Left colon (tissue), 2 donors: ENCODE measurements around the gene PNPLA7. TPM values are rescaled to one million over a fixed set of nuclear protein-coding genes. Genes with fewer than 3 reads are reported as not detected.
"Not testable (repeated sequence)": the region's sequence is repeated elsewhere in the genome, so short reads cannot be mapped to it uniquely, and the experiment has no call there.

ENCODE experiments used
- ATAC-seq: fragments of 200-7000 bp; cut with Tn5 transposase; one replicate; pipeline ENCODE4 v1.9.1; 2020; ENCODE audit warnings: mild to moderate bottlenecking, moderate library complexity
- DNase-seq, 2 donors: peaks; one replicate each; pipeline ENCODE4 v3.0.0-alpha.2; 2020
- intact Hi-C, 2 donors: fragments of 100-400 bp; cut with DNase I in 1 of 2; cut with micrococcal nuclease in 1 of 2; formaldehyde crosslinking; loops; one replicate each; pipeline versions ENCODE4 v1.11.2 to v1.14.0; 2022; cut with DNase I, micrococcal nuclease
- microRNA-seq, 2 donors: library from miRNA; unstranded; fragments of <30 nt; microRNA quantifications; one replicate each; pipeline versions ENCODE4 v1.1.0 to v1.2.0, GENCODE V29; 2020
- total RNA-seq, 2 donors: library from RNA; stranded (reverse); fragmentation: NEBNext Ultra II Directional; extraction: Animal tissue kit (Norgen Biotek cat#: 25700); gene quantifications; one replicate each; pipeline ENCODE4 v1.2.1, GENCODE V29; 2021
- donor health status: DM: no; HTN: no; CAD: no.
- donor health status: DM: yes; HTN: yes; CAD: no.

The PNPLA7 gene
- total RNA-seq, 2 donors from 2014 or later = 18.4 to 22.4 TPM

GRCh38 chr9:137421838-137422603 is 128.2 kb downstream of the PNPLA7 start:
- intact Hi-C loops = no loop called here
- DNase-seq = no peak
- no peak for ATAC-seq

GRCh38 chr9:137417161-137418021 is 132.8 kb downstream of the PNPLA7 start:
- ATAC-seq (peak; percentile 13), DNase-seq (no peak)
- intact Hi-C loops = no loop called here

- intact Hi-C loops = no loop called here
- ATAC-seq (no peak), DNase-seq (no peak)
These were observed 133.5 kb downstream of the PNPLA7 start for GRCh38 chr9:137416563-137417151.

GRCh38 chr9:137416006-137416562 is 134.1 kb downstream of the PNPLA7 start:
- ATAC-seq (no peak), DNase-seq (no peak)
- intact Hi-C loops = no loop called here

GRCh38 chr9:137415451-137415850 is 134.8 kb downstream of the PNPLA7 start:
- intact Hi-C loops = no loop called here
- ATAC-seq (no peak), DNase-seq (no peak)

GRCh38 chr9:137412431-137412830 is 137.8 kb downstream of the PNPLA7 start:
- intact Hi-C loops = no loop called here
- DNase-seq (no peak), ATAC-seq (no peak)

GRCh38 chr9:137411645-137412380 is 138.4 kb downstream of the PNPLA7 start:
- peak; percentile 65 to 68 for DNase-seq
- intact Hi-C loops = no loop called here
- ATAC-seq = no peak

GRCh38 chr9:137411260-137411644 is 138.9 kb downstream of the PNPLA7 start:
- intact Hi-C loops = no loop called here
- DNase-seq = no peak
- no peak for ATAC-seq

GRCh38 chr9:137410891-137411249 is 139.3 kb downstream of the PNPLA7 start:
- intact Hi-C loops = no loop called here
- no peak for DNase-seq
- no peak for ATAC-seq

GRCh38 chr9:137410236-137410890 is 139.8 kb downstream of the PNPLA7 start:
- ATAC-seq = not testable (repeated sequence)

More at GRCh38 chr9:137410236-137410890, 139.8 kb downstream of the PNPLA7 start:
- DNase-seq, intact Hi-C loops: not testable (repeated sequence)

Small RNA genes within 50 kb of the gene (microRNA-seq; reads per million reads assigned to microRNA genes)
- gene MIR7114 = 1.1 to 2.7 reads per million in 2 donors

Other genes starting within 250 kb of the PNPLA7 start
- 100 to 1,000 TPM; 163 to 181 TPM for gene NRARP, start 248.1 kb downstream of the PNPLA7 start, total RNA-seq
- gene EXD3, start 127.2 kb downstream of the PNPLA7 start, total RNA-seq = 10 to 100 TPM; 44.1 to 57.3 TPM
- gene NOXA1, start 127.0 kb downstream of the PNPLA7 start, total RNA-seq = 10 to 100 TPM; 33.3 to 42.6 TPM
- gene ENTPD8, start 109.0 kb downstream of the PNPLA7 start, total RNA-seq = 100 to 1,000 TPM; 108 to 120 TPM
- gene NSMF, start 91.1 kb downstream of the PNPLA7 start, total RNA-seq = 10 to 100 TPM; 39.9 to 52.0 TPM
- 100 to 1,000 TPM; 109 to 136 TPM for gene MRPL41, start 1.5 kb upstream of the PNPLA7 start, total RNA-seq
- 10 to 100 TPM; 21.7 to 27.5 TPM for gene DPH7, start 28.5 kb upstream of the PNPLA7 start, total RNA-seq
- 10 to 100 TPM; 12.5 to 22.4 TPM for gene ZMYND19, start 40.1 kb upstream of the PNPLA7 start, total RNA-seq
- 100 to 1,000 TPM in 1 of 2 donors, 10 to 100 TPM in 1; 89.5 to 120 TPM for gene ARRDC1, start 55.3 kb upstream of the PNPLA7 start, total RNA-seq
- gene EHMT1, start 68.6 kb upstream of the PNPLA7 start, total RNA-seq = 10 to 100 TPM; 72.2 to 98.4 TPM